Natural killer cell (primary cell): ENCODE results near the gene IL1R1. TPM values are rescaled to one million over a fixed set of nuclear protein-coding genes. Genes with fewer than 3 reads are reported as not detected.
"Not testable (repeated sequence)": the region's sequence is repeated elsewhere in the genome, so short reads cannot be mapped to it uniquely, and the experiment has no call there.

Experiments used
- ATAC-seq, 3 donors: fragments of 150-1000 bp in 2 of 3; fragments of 200-7000 bp in 1 of 3; cut with Tn5 transposase; 1 replicate in 1 of 3; 2 replicates in 2 of 3; pipeline ENCODE4 v1.10.0; 2021; ENCODE audit warnings: mild to moderate bottlenecking in 2 of 3, moderate library complexity in 2 of 3
- DNase-seq, 2 donors: peaks; one replicate each; pipeline versions ENCODE4 v3.0.0 to v3.0.0-alpha.2; 2013 to 2021; ENCODE audit warnings: mixed read lengths in 1 of 2
- H3K27ac ChIP-seq: one replicate; pipeline ENCODE4 v1.5.1; 2013; ENCODE audit warnings: mild to moderate bottlenecking, low read length
- H3K27me3 ChIP-seq: one replicate; pipeline ENCODE4 v1.6.1; 2013; ENCODE audit warnings: low read length; ENCODE audit not compliant: control insufficient read depth, insufficient read depth
- H3K36me3 ChIP-seq: one replicate; pipeline ENCODE4 v1.6.1; 2013; ENCODE audit warnings: low read length; ENCODE audit not compliant: control insufficient read depth, insufficient read depth
- H3K4me1 ChIP-seq: one replicate; pipeline ENCODE4 v1.6.1; 2013; ENCODE audit warnings: low read length; ENCODE audit not compliant: control insufficient read depth, insufficient read depth
- H3K4me3 ChIP-seq: one replicate; pipeline ENCODE4 v1.5.1; 2013; ENCODE audit warnings: low read length
- H3K9me3 ChIP-seq: one replicate; pipeline ENCODE4 v1.6.1; 2013; ENCODE audit warnings: low read length; ENCODE audit not compliant: control insufficient read depth, insufficient read depth
- H3K27ac Mint-ChIP-seq, 2 donors: one replicate each; pipeline ENCODE4 v1.8.0; 2022; ENCODE audit warnings: mild to moderate bottlenecking in 2 of 2, mixed read lengths in 2 of 2, moderate library complexity in 1 of 2
- H3K27me3 Mint-ChIP-seq, 2 donors: one replicate each; pipeline ENCODE4 v1.8.0; 2022; ENCODE audit warnings: low read depth in 2 of 2, mixed read lengths in 2 of 2
- H3K36me3 Mint-ChIP-seq: one replicate; pipeline ENCODE4 v1.8.0; 2022; ENCODE audit warnings: mixed read lengths
- H3K4me1 Mint-ChIP-seq, 2 donors: one replicate each; pipeline ENCODE4 v1.8.0; 2022; ENCODE audit warnings: mixed read lengths in 2 of 2
- H3K4me3 Mint-ChIP-seq: one replicate; pipeline ENCODE4 v1.8.0; 2022; ENCODE audit warnings: mild to moderate bottlenecking, moderate library complexity, mixed read lengths
- H3K9me3 Mint-ChIP-seq, 2 donors: one replicate each; pipeline ENCODE4 v1.8.0; 2022; ENCODE audit warnings: mixed read lengths in 2 of 2
- CTCF ChIP-seq: fragments of 200-600 bp; IDR thresholded peaks from one replicate; pipeline ENCODE4 v1.8.0; 2022; ENCODE audit warnings: antibody characterized with exemption
- WGBS: methylation state at CpG from one replicate; pipeline ENCODE4 v1.1.7; 2013; ENCODE audit warnings: missing lambda C conversion rate; ENCODE audit not compliant: insufficient coverage; 5-methylcytosine and 5-hydroxymethylcytosine counted together
- intact Hi-C: fragments of 100-400 bp; cut with micrococcal nuclease; formaldehyde crosslinking; loops from one replicate; pipeline ENCODE4 v1.14.2; 2022
- total RNA-seq, 4 donors: library from RNA; stranded (reverse); fragments of 120-200 nt in 1 of 4; gene quantifications; one replicate each; pipeline versions ENCODE4 v1.2.3 to v1.2.4, GENCODE V29; 2013 to 2022

IL1R1 gene
- total RNA-seq, 3 donors from 2014 or later (not counting 1 experiment from before 2014, with no cell fraction given) = 0.45 to 3.1 (median 0.68) TPM

- ATAC-seq = no peak
- H3K4me1 Mint-ChIP-seq = peaks cover 11 to 12% of the 10 kb centered on the region in 2 donors
- no peak overlapping the region for H3K27ac ChIP-seq
These were observed 42.0 kb upstream of the IL1R1 start for GRCh38 chr2:102100371-102101096.

GRCh38 chr2:102101097-102101848, 41.3 kb upstream of the IL1R1 start:
- Histone ChIP-seq H3K4me3 (no peak overlapping the region), H3K27me3 (no peaks in the 10 kb centered on the region), H3K4me1 (peaks cover 6% of the 10 kb centered on the region), H3K36me3 (no peaks in the 10 kb centered on the region), H3K27ac (no peak overlapping the region), H3K9me3 (no peaks in the 10 kb centered on the region)
- DNase-seq = no peak
- Mint-ChIP-seq H3K27ac (no peak overlapping the region), H3K36me3 (no peaks in the 10 kb centered on the region), H3K27me3 (peaks cover 25 to 56% of the 10 kb centered on the region in 2 donors), H3K4me1 (peaks cover 11 to 12% of the 10 kb centered on the region in 2 donors), H3K9me3 (no peaks in the 10 kb centered on the region), H3K4me3 (no peak overlapping the region)
- 93% methylated on average over 5 of the region's 5 CpGs for WGBS
- intact Hi-C loops = no loop called here
- no peak for ATAC-seq
- no peak for TF ChIP-seq CTCF

More at GRCh38 chr2:102100371-102101096, 42.0 kb upstream of the IL1R1 start:
- Mint-ChIP-seq H3K27ac (no peak overlapping the region), H3K27me3 (peaks cover 25 to 49% of the 10 kb centered on the region in 2 donors), H3K9me3 (no peaks in the 10 kb centered on the region), H3K4me3 (no peak overlapping the region), H3K36me3 (no peaks in the 10 kb centered on the region)
- no peak for TF ChIP-seq CTCF
- Histone ChIP-seq H3K4me3 (no peak overlapping the region), H3K4me1 (peaks cover 6% of the 10 kb centered on the region), H3K27me3 (no peaks in the 10 kb centered on the region), H3K9me3 (no peaks in the 10 kb centered on the region), H3K36me3 (no peaks in the 10 kb centered on the region)
- intact Hi-C loops = no loop called here
- no peak for DNase-seq
- 79% methylated on average over 5 of the region's 5 CpGs for WGBS

- DNase-seq (no peak), ATAC-seq (no peak)
- H3K27ac Mint-ChIP-seq = no peak overlapping the region
- 89% methylated on average over 4 of the region's 4 CpGs for WGBS
- H3K4me3 Mint-ChIP-seq = no peak overlapping the region
- H3K36me3 ChIP-seq = no peaks in the 10 kb centered on the region
- no peak overlapping the region for H3K27ac ChIP-seq
- no peaks in the 10 kb centered on the region for H3K9me3 ChIP-seq
- TF ChIP-seq CTCF = no peak
- no peaks in the 10 kb centered on the region for H3K27me3 ChIP-seq
- H3K27me3 Mint-ChIP-seq = peaks cover 27 to 56% of the 10 kb centered on the region in 2 donors
- peaks cover 6% of the 10 kb centered on the region for H3K4me1 ChIP-seq
- H3K36me3 Mint-ChIP-seq = no peaks in the 10 kb centered on the region
- intact Hi-C loops = no loop called here
- no peak overlapping the region for H3K4me3 ChIP-seq
- H3K9me3 Mint-ChIP-seq = no peaks in the 10 kb centered on the region
- H3K4me1 Mint-ChIP-seq = peaks cover 11 to 12% of the 10 kb centered on the region in 2 donors
These were observed 40.5 kb upstream of the IL1R1 start for GRCh38 chr2:102101849-102102635.

GRCh38 chr2:102102636-102102948, 40.0 kb upstream of the IL1R1 start:
- H3K36me3 Mint-ChIP-seq, H3K4me3 ChIP-seq, H3K4me1 ChIP-seq, ATAC-seq, H3K27ac ChIP-seq, intact Hi-C loops, H3K36me3 ChIP-seq, H3K27me3 ChIP-seq, H3K9me3 Mint-ChIP-seq, H3K27ac Mint-ChIP-seq, DNase-seq, H3K4me3 Mint-ChIP-seq, H3K9me3 ChIP-seq: not testable (repeated sequence)
- Mint-ChIP-seq H3K27me3 (peaks cover 24 to 53% of the 10 kb centered on the region in 2 donors), H3K4me1 (peaks cover 11 to 12% of the 10 kb centered on the region in 2 donors)
- WGBS = 100% methylated on average over 2 of the region's 3 CpGs
